ENCODE data around the gene MCOLN2.

- TF ChIP-seq PKNOX1 (IDR thresholded peaks at IDR 0.05) (no peak), BHLHE40 (IDR thresholded peaks at IDR 0.05; ENCODE audit: borderline replicate concordance) (no peak), NFRKB (IDR thresholded peaks at IDR 0.05) (no peak), HDGF (IDR thresholded peaks at IDR 0.05; ENCODE audit: borderline replicate concordance) (no peak), CTBP1 (IDR thresholded peaks at IDR 0.05; ENCODE audit: borderline replicate concordance) (no peak), TARDBP (IDR thresholded peaks at IDR 0.05) (no peak), FOXA1 (IDR thresholded peaks at IDR 0.05) (no peak), SP1 (IDR thresholded peaks at IDR 0.05) (no peak), FOXM1 (IDR thresholded peaks at IDR 0.05; ENCODE audit: borderline replicate concordance) (no peak), ELF4 (IDR thresholded peaks at IDR 0.05) (no peak), SUZ12 (IDR thresholded peaks at IDR 0.05) (no peak)
Observed at GRCh38 chr1:84930329-84930728, 66.6 kb downstream of the MCOLN2 start.
